ENCODE data around the gene ZSCAN21. TPM values are rescaled to one million over a fixed set of nuclear protein-coding genes. Genes with fewer than 3 reads are reported as not detected.

ZSCAN21 gene
- total and polyA plus RNA-seq, 2 of the 4 experiments (the other 2 are of a cell fraction) = 11.5 to 13.3 TPM

DNA sequence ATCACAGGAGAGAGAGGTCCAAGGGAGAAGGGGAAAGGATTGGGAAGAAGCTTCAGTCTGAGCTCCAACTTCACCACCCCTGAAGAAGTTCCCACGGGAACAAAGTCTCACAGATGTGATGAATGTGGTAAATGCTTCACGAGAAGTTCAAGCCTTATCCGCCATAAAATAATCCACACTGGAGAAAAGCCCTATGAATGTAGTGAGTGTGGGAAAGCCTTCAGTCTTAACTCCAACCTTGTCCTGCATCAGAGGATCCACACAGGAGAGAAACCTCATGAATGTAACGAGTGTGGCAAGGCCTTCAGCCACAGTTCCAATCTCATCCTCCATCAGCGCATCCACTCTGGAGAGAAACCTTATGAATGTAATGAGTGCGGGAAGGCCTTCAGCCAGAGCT is 16.0 kb upstream of the ZSCAN21 start:
- WGBS, 2 experiments (ENCODE audit: extremely low coverage in 2 of 2, insufficient read length in 1 of 2) = no CpG with 5 or more reads among the region's 6 CpGs
- no peak overlapping the region for H3K4me2 ChIP-seq (ENCODE audit: low read depth, low read length)
- peaks cover 9% of the 10 kb centered on the region; the same call in 1 of the 2 replicates for H4K20me1 ChIP-seq (ENCODE audit: insufficient read depth, low read length)
- peak overlapping the region; percentile 67; the same call in 1 of the 3 replicates for H2BK15ac ChIP-seq (ENCODE audit: low read depth, low read length)
- H3K4me1 ChIP-seq (ENCODE audit: control insufficient read depth, insufficient read depth, low read length) = peaks cover 16% of the 10 kb centered on the region
- peaks cover 12% of the 10 kb centered on the region for H3K9me1 ChIP-seq (ENCODE audit: insufficient read depth, low read length)
- no peak overlapping the region for H2AK5ac ChIP-seq (ENCODE audit: low read depth, low read length)
- H3K79me1 ChIP-seq (ENCODE audit: low read depth in 1 of 2, low read length in 2 of 2) = peaks cover 42 to 74% of the 10 kb centered on the region in 2 experiments
- H3K9me3 ChIP-seq (ENCODE audit: control insufficient read depth, insufficient read depth, low read length) = peaks cover 13% of the 10 kb centered on the region
- ChIA-PET POLR2A (ENCODE audit: unreplicated experiment) (no interaction called here), CTCF (no interaction called here)
- no peak overlapping the region for H3K27ac ChIP-seq (ENCODE audit: insufficient read depth, low read length)
- no peak overlapping the region for H2AK9ac ChIP-seq (replicated peaks; ENCODE audit: low read depth, low read length, poor library complexity)
- no peak overlapping the region for H3K18ac ChIP-seq (ENCODE audit: low read depth, low read length)
- H3K9ac ChIP-seq (ENCODE audit: low read depth, low read length) = no peak overlapping the region
- no peak overlapping the region for H4K91ac ChIP-seq (ENCODE audit: insufficient read depth, low read depth, low read length)
- no peak overlapping the region for H2BK5ac ChIP-seq (ENCODE audit: low read depth, low read length, poor library complexity, severe bottlenecking)
- H3K14ac ChIP-seq (replicated peaks; ENCODE audit: low read depth, low read length) = no peak overlapping the region
- H3K23ac ChIP-seq (ENCODE audit: low read depth, low read length) = no peak overlapping the region
- BruUV-seq (replicated peaks) = no TSS peak
- no peak for ATAC-seq (ENCODE audit: low read depth)
- H3K4me3 ChIP-seq (ENCODE audit: insufficient read depth, low read depth, low read length) = no peak overlapping the region
- H3K56ac ChIP-seq (ENCODE audit: extremely low read depth, insufficient read depth, low read length) = no peak overlapping the region
- intact Hi-C loops (cut with micrococcal nuclease) (no loop called here), in situ Hi-C loops (cut with MboI; ENCODE audit: low sequenced_read_pairs) (no loop called here), dilution Hi-C loops (cut with HindIII; ENCODE audit: low sequenced_read_pairs, unreplicated experiment) (no loop called here)
- H2BK120ac ChIP-seq (ENCODE audit: low read depth, low read length) = peak overlapping the region; percentile 91; the same call in 1 of the 2 replicates
- no peak overlapping the region for H4K8ac ChIP-seq (ENCODE audit: low read depth in 2 of 2, low read length in 2 of 2)
- H2BK20ac ChIP-seq (ENCODE audit: low read depth, low read length) = no peak overlapping the region; the same call in 1 of the 2 replicates
- TF ChIP-seq MAZ (IDR thresholded peaks at IDR 0.05; ENCODE audit: borderline replicate concordance, low read depth, low read length) (no peak), NFE2L2 (IDR thresholded peaks at IDR 0.05; ENCODE audit: low read depth, low read length) (no peak), BHLHE40 (IDR thresholded peaks at IDR 0.05; ENCODE audit: low read depth, low read length) (no peak), FOS (IDR thresholded peaks at IDR 0.05; ENCODE audit: low read depth, low read length) (no peak), RAD21 (IDR thresholded peaks at IDR 0.05; ENCODE audit: low read length) (no peak), ELK1 (IDR thresholded peaks at IDR 0.05; ENCODE audit: borderline replicate concordance, low read depth, low read length) (no peak), CHD1 (IDR thresholded peaks at IDR 0.05; ENCODE audit: low read depth, low read length) (no peak), RFX5 (IDR thresholded peaks at IDR 0.05; ENCODE audit: low read depth, low read length) (no peak), USF2 (IDR thresholded peaks at IDR 0.05; ENCODE audit: low read depth, low read length) (no peak), CEBPB (IDR thresholded peaks at IDR 0.05; ENCODE audit: low read depth, low read length) (no peak), SMC3 (IDR thresholded peaks at IDR 0.05; ENCODE audit: low read depth, low read length) (no peak), RCOR1 (IDR thresholded peaks at IDR 0.05; ENCODE audit: insufficient replicate concordance, low read length) (no peak), MXI1 (IDR thresholded peaks at IDR 0.05; ENCODE audit: borderline replicate concordance, low read depth, low read length) (no peak), POLR2A (IDR thresholded peaks at IDR 0.05; ENCODE audit: low read depth, low read length) (no peak), MAFK (IDR thresholded peaks at IDR 0.05; ENCODE audit: low read depth, low read length) (no peak)
- TF ChIP-seq, protein P1, sequence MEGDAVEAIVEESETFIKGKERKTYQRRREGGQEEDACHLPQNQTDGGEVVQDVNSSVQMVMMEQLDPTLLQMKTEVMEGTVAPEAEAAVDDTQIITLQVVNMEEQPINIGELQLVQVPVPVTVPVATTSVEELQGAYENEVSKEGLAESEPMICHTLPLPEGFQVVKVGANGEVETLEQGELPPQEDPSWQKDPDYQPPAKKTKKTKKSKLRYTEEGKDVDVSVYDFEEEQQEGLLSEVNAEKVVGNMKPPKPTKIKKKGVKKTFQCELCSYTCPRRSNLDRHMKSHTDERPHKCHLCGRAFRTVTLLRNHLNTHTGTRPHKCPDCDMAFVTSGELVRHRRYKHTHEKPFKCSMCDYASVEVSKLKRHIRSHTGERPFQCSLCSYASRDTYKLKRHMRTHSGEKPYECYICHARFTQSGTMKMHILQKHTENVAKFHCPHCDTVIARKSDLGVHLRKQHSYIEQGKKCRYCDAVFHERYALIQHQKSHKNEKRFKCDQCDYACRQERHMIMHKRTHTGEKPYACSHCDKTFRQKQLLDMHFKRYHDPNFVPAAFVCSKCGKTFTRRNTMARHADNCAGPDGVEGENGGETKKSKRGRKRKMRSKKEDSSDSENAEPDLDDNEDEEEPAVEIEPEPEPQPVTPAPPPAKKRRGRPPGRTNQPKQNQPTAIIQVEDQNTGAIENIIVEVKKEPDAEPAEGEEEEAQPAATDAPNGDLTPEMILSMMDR (conservative IDR thresholded peaks at IDR 0.05; ENCODE audit: low read depth, low read length) = no peak
- H3K36me3 ChIP-seq (ENCODE audit: control insufficient read depth, insufficient read depth, low read length) = peaks cover 52% of the 10 kb centered on the region
- H3K27me3 ChIP-seq (ENCODE audit: control insufficient read depth, insufficient read depth, low read length) = no peaks in the 10 kb centered on the region
- H3K4ac ChIP-seq (ENCODE audit: low read depth, low read length) = peak overlapping the region; percentile 34; the same call in 1 of the 2 replicates
- DNase-seq = no peak
- no peak overlapping the region for H4K5ac ChIP-seq (ENCODE audit: low read depth, low read length)
- no peak overlapping the region for H2AFZ ChIP-seq (replicated peaks; ENCODE audit: low read length, poor library complexity)

Measured in IMR-90 (cell line).